Adrenal gland (tissue), 5 donors: ENCODE data around the gene RCCD1.

Experiments used
- POLR2A ChIP-seq, 2 donors: fragments of 450-650 bp; IDR thresholded peaks; one replicate each; pipeline ENCODE4 v1.6.1; 2017; ENCODE audit warnings: antibody characterized with exemption in 2 of 2, mild to moderate bottlenecking in 2 of 2, moderate library complexity in 1 of 2
- TF ChIP-seq, protein P1 (sequence below), 6 experiments: fragments of 450-650 bp in 4 of 6; fragments of 200-600 bp in 2 of 6; sonication (generic) in 1 of 6; IDR thresholded peaks; 1 replicate in 5 of 6; 2 replicates in 1 of 6; pipeline versions ENCODE4 v1.5.1 to v1.8.0; 2016 to 2021; ENCODE audit warnings: antibody characterized with exemption in 6 of 6, mild to moderate bottlenecking in 2 of 6, moderate library complexity in 1 of 6
- donor health status: DM: no; HTN: no; CAD: no.

DNA sequence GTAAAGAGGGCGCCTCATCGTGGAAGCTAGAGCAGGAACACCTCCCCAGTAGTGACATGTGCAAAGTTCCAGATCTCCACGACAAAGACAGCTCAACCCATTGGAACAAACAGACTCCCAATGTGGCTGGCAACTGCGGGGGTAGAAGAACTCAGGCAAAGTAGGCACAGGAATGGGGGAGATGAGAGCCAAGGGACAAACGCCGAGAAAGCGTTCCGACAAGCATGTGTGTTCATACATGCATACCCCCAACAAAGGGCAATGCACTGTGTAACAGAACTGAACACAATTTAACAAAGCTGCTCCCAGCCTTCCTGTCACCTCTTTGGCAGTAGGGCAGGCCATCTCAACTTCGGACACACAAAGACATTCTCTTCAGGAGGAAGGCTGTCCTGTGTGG, 11.6 kb downstream of the RCCD1 start:
- no peak for TF ChIP-seq POLR2A (IDR thresholded peaks at IDR 0.05)
- TF ChIP-seq, protein P1, sequence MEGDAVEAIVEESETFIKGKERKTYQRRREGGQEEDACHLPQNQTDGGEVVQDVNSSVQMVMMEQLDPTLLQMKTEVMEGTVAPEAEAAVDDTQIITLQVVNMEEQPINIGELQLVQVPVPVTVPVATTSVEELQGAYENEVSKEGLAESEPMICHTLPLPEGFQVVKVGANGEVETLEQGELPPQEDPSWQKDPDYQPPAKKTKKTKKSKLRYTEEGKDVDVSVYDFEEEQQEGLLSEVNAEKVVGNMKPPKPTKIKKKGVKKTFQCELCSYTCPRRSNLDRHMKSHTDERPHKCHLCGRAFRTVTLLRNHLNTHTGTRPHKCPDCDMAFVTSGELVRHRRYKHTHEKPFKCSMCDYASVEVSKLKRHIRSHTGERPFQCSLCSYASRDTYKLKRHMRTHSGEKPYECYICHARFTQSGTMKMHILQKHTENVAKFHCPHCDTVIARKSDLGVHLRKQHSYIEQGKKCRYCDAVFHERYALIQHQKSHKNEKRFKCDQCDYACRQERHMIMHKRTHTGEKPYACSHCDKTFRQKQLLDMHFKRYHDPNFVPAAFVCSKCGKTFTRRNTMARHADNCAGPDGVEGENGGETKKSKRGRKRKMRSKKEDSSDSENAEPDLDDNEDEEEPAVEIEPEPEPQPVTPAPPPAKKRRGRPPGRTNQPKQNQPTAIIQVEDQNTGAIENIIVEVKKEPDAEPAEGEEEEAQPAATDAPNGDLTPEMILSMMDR (IDR thresholded peaks at IDR 0.05) = no peak
